K562 (cell line): ENCODE measurements around the gene AK2. TPM values are rescaled to one million over a fixed set of nuclear protein-coding genes. Genes with fewer than 3 reads are reported as not detected.

Experiments
- ATAC-seq: fragments of 200-7000 bp; cut with Tn5 transposase; 3 replicates; pipeline ENCODE4 v1.9.1; 2020; ENCODE audit warnings: moderate library complexity
- BruUV-seq: library from RNA; stranded (reverse); fragments of 400-500 nt; replicated peaks from 2 replicates; lab custom pipeline; 2021; lab: Mats Ljungman, UMichigan
- CTCF ChIA-PET: fragments of 300-600 bp; formaldehyde crosslinking; extraction: SDS; loops from one replicate; lab custom pipeline; 2021; ENCODE audit warnings: low intra/inter-chr PET ratio; lab: Yijun Ruan, JAX
- POLR2A ChIA-PET: fragments of 300-600, 350-650 bp; sonication (Branson Sonifier 250); formaldehyde crosslinking; extraction: SDS; loops from one replicate; lab custom pipeline; 2021; ENCODE audit warnings: antibody characterized with exemption, inconsistent platforms; lab: Yijun Ruan, JAX
- DNase-seq, 4 experiments: peaks; one replicate each; pipeline versions ENCODE4 v3.0.0 to v3.0.0-alpha.2; 2011 to 2018; ENCODE audit warnings: low spot score in 3 of 4, mixed read lengths in 3 of 4; ENCODE audit errors: extremely low read depth in 1 of 4
- FAIRE-seq: peaks from 2 replicates; lab custom pipeline; 2011; peaks lifted over from hg19 to GRCh38; lab: Jason Lieb, UNC
- H2AFZ ChIP-seq: 2 replicates; pipeline ENCODE4 v1.6.0; 2011; ENCODE audit warnings: low read depth, low read length, control low read depth, inconsistent platforms
- H3K27ac ChIP-seq: fragments of 200-600 bp; 3 replicates; pipeline ENCODE4 v1.8.0; 2011; ENCODE audit warnings: low read depth, mild to moderate bottlenecking, control low read depth, inconsistent platforms, low read length, moderate library complexity, mixed read lengths; ENCODE audit errors: extremely low read depth
- H3K27me3 ChIP-seq, 2 experiments: fragments of 300-600 bp in 1 of 2; 2 replicates in 1 of 2; 3 replicates in 1 of 2; pipeline versions ENCODE4 v1.6.0 to v1.8.0; 2011; ENCODE audit warnings: inconsistent platforms in 2 of 2, low read length in 2 of 2, mild to moderate bottlenecking in 1 of 2, mixed read lengths in 1 of 2, moderate library complexity in 1 of 2; ENCODE audit not compliant: control insufficient read depth in 2 of 2, insufficient read depth in 2 of 2
- H3K36me3 ChIP-seq: fragments of 300-600 bp; 3 replicates; pipeline ENCODE4 v1.8.0; 2011; ENCODE audit warnings: mild to moderate bottlenecking, low read length, inconsistent platforms; ENCODE audit not compliant: control insufficient read depth, insufficient read depth
- H3K4me1 ChIP-seq, 2 experiments: fragments of 200-600 bp in 1 of 2; replicated peaks in 1 of 2; 2 replicates in 1 of 2; 3 replicates in 1 of 2; pipeline versions ENCODE4 v1.5.1 to v1.8.0; 2011; ENCODE audit warnings: inconsistent platforms in 2 of 2, low read length in 2 of 2, mild to moderate bottlenecking in 1 of 2, mixed read lengths in 1 of 2, moderate library complexity in 1 of 2; ENCODE audit not compliant: control insufficient read depth in 2 of 2, insufficient read depth in 2 of 2
- H3K4me2 ChIP-seq: 2 replicates; pipeline ENCODE4 v1.6.1; 2011; ENCODE audit warnings: low read length, control low read depth, inconsistent platforms, mixed read lengths; ENCODE audit not compliant: insufficient read depth
- H3K4me3 ChIP-seq: fragments of 200-600 bp; sonication (generic), shearing (Covaris generic); 2 replicates; pipeline ENCODE4 v1.5.1; 2016; ENCODE audit warnings: control low read depth, inconsistent platforms
- H3K79me2 ChIP-seq: fragments of 200-600 bp; 3 replicates; pipeline ENCODE4 v1.8.0; 2011; ENCODE audit warnings: low read length, inconsistent platforms; ENCODE audit not compliant: control insufficient read depth, insufficient read depth
- H3K9ac ChIP-seq, 2 experiments: 2 replicates each; pipeline versions ENCODE4 v1.6.0 to v1.6.1; 2011; ENCODE audit warnings: low read depth in 2 of 2, low read length in 2 of 2, control low read depth in 1 of 2, inconsistent platforms in 1 of 2, mild to moderate bottlenecking in 1 of 2, mixed read lengths in 1 of 2; ENCODE audit not compliant: insufficient read depth in 1 of 2
- H3K9me1 ChIP-seq: one replicate; pipeline ENCODE4 v1.6.0; 2011; ENCODE audit warnings: inconsistent platforms, mild to moderate bottlenecking, low read length, moderate library complexity; ENCODE audit not compliant: control insufficient read depth, insufficient read depth
- H3K9me3 ChIP-seq: replicated peaks from 2 replicates; pipeline ENCODE4 v1.5.1; 2011; ENCODE audit warnings: low read depth, low read length, inconsistent platforms; ENCODE audit not compliant: control insufficient read depth, insufficient read depth
- H4K20me1 ChIP-seq: replicated peaks from 2 replicates; pipeline ENCODE4 v1.6.1; 2011; ENCODE audit warnings: low read length, inconsistent platforms, mixed read lengths; ENCODE audit not compliant: control insufficient read depth, insufficient read depth
- CHD1 ChIP-seq: fragments of 200-600 bp; sonication (generic); IDR thresholded peaks from one replicate; pipeline ENCODE4 v1.6.1; 2012; ENCODE audit warnings: mild to moderate bottlenecking, moderate library complexity, low read length, inconsistent platforms
- ELK1 ChIP-seq: sonication (generic); formaldehyde crosslinking; IDR thresholded peaks from 2 replicates; pipeline ENCODE4 v1.8.1; 2022; ENCODE audit warnings: missing genetic modification reagents
- ZBTB40 ChIP-seq, 2 experiments: fragments of 450-650 bp in 1 of 2; sonication (generic) in 1 of 2; formaldehyde crosslinking in 1 of 2; IDR thresholded peaks; 2 replicates each; pipeline versions ENCODE4 v1.7.1 to v1.9.0; 2016 to 2022; ENCODE audit warnings: inconsistent platforms in 1 of 2, mild to moderate bottlenecking in 1 of 2, missing genetic modification reagents in 1 of 2
- ZKSCAN1 ChIP-seq: fragments of 150-350 bp; IDR thresholded peaks from 2 replicates; pipeline ENCODE4 v1.6.1; 2016; ENCODE audit warnings: low read depth, low read length
- WGBS: fragments of 100-300 bp; shearing (Covaris generic); methylation state at CpG from one replicate; pipeline ENCODE4 v1.1.6; 2016; ENCODE audit warnings: low coverage, mixed read lengths; ENCODE audit not compliant: insufficient coverage; ENCODE audit errors: missing lambda C conversion rate; 5-methylcytosine and 5-hydroxymethylcytosine counted together
- in situ Hi-C: fragments of 300-500 bp; cut with MboI; formaldehyde crosslinking; loops from 4 replicates; pipeline ENCODE4 v1.15.0; 2018; ENCODE audit warnings: inconsistent platforms, mixed read lengths
- intact Hi-C: fragments of 100-400 bp; cut with micrococcal nuclease; formaldehyde crosslinking; loops from 2 replicates; pipeline ENCODE4 v1.14.2; 2022
- polyA plus RNA-seq, 8 experiments: library from polyadenylated mRNA; depleted of rRNA in 4 of 8; stranded (reverse) in 5 of 8; unstranded in 3 of 8; fragments of >200 nt; fragmentation: Nextera tagmentation in 2 of 8; fragmentation: Illumina TruSeq in 1 of 8; extraction: Ambion mirVana in 2 of 8; extraction: Trizol in 1 of 8; gene quantifications; 2 replicates each; pipeline versions ENCODE4 v1.2.1 to v1.2.3, GENCODE V29; 2011 to 2014; ENCODE audit warnings: inconsistent platforms in 1 of 8, missing spikeins in 1 of 8
- total RNA-seq, 7 experiments: library from RNA; depleted of rRNA in 6 of 7; stranded (reverse); fragments of >200 nt in 6 of 7; fragmentation: Illumina TruSeq in 2 of 7; extraction: Trizol in 2 of 7; gene quantifications; 2 replicates each; pipeline versions ENCODE4 v1.2.1 to v1.2.3, GENCODE V29; 2011 to 2021; ENCODE audit warnings: low replicate concordance in 1 of 7

Gene AK2
- total and polyA plus RNA-seq, 9 of the 15 experiments (the other 6 are each of a cell fraction or from before 2014, with no cell fraction given) = 105 to 1,050 (median 509) TPM

GRCh38 chr1:33072707-33073106 is 36.0 kb upstream of the AK2 start:
- no peak for FAIRE-seq
- no peak overlapping the region for H3K4me3 ChIP-seq
- H3K9ac ChIP-seq = no peak overlapping the region
- H3K4me1 ChIP-seq = no peaks in the 10 kb centered on the region
- H3K9me3 ChIP-seq = no peaks in the 10 kb centered on the region
- H3K27me3 ChIP-seq = peaks cover 2 to 12% of the 10 kb centered on the region in 2 experiments; a peak in 1 of 5 replicates
- no TSS peak for BruUV-seq
- DNase-seq = no peak
- TF ChIP-seq ZBTB40 (IDR thresholded peaks at IDR 0.05) (no peak), ZBTB40 (CRISPR knock-in tag; IDR thresholded peaks at IDR 0.05) (no peak), ZKSCAN1 (no peak), ELK1 (CRISPR knock-in tag) (no peak), CHD1 (no peak)
- no peak for ATAC-seq
- ChIA-PET CTCF (interaction anchor here (0.6 kb wide), 1 partner anchor 13 kb away, joined by 3 read pairs; no protein-coding TSS in a partner anchor), POLR2A (interaction anchor here (0.8 to 1.1 kb wide), 2 partner anchors 38 to 185 kb away, joined by 3 read pairs; no protein-coding TSS in a partner anchor)
- H4K20me1 ChIP-seq = no peaks in the 10 kb centered on the region
- no peaks in the 10 kb centered on the region for H3K36me3 ChIP-seq
- H2AFZ ChIP-seq = no peak overlapping the region
- H3K27ac ChIP-seq = no peak overlapping the region
- no peaks in the 10 kb centered on the region for H3K9me1 ChIP-seq
- H3K4me2 ChIP-seq = no peak overlapping the region
- no peaks in the 10 kb centered on the region for H3K79me2 ChIP-seq
- 0% methylated on average over 2 of the region's 2 CpGs for WGBS
- in situ Hi-C loops (no loop called here), intact Hi-C loops (no loop called here)
